H9 (cell line): ENCODE results near the gene LTB4R2. TPM values are rescaled to one million over a fixed set of nuclear protein-coding genes. Genes with fewer than 3 reads are reported as not detected.

Experiments
- DNase-seq: peaks from one replicate; pipeline ENCODE4 v3.0.0-alpha.2; 2017
- H2AFZ ChIP-seq: one replicate; pipeline ENCODE4 v1.6.1; 2013; ENCODE audit warnings: mild to moderate bottlenecking, low read length, control low read depth, moderate library complexity
- H2AK5ac ChIP-seq: 2 replicates; pipeline ENCODE4 v1.6.1; 2013; ENCODE audit warnings: low read length, control low read depth, mixed read lengths; ENCODE audit not compliant: insufficient read length
- H2BK120ac ChIP-seq: one replicate; pipeline ENCODE4 v1.6.1; 2013; ENCODE audit warnings: low read depth, mild to moderate bottlenecking, low read length, control low read depth, inconsistent platforms; ENCODE audit not compliant: poor library complexity, severe bottlenecking
- H2BK12ac ChIP-seq: 2 replicates; pipeline ENCODE4 v1.6.1; 2013; ENCODE audit warnings: low read length, control low read depth, mixed read lengths, low read depth; ENCODE audit not compliant: insufficient read length
- H2BK15ac ChIP-seq: 2 replicates; pipeline ENCODE4 v1.6.1; 2013; ENCODE audit warnings: low read depth, low read length, control low read depth
- H2BK20ac ChIP-seq: one replicate; pipeline ENCODE4 v1.6.1; 2013; ENCODE audit warnings: low read depth, mild to moderate bottlenecking, low read length, control low read depth, inconsistent platforms; ENCODE audit not compliant: poor library complexity, severe bottlenecking
- H2BK5ac ChIP-seq: 2 replicates; pipeline ENCODE4 v1.6.1; 2013; ENCODE audit warnings: low read length, control low read depth, mixed read lengths; ENCODE audit not compliant: insufficient read length
- H3K14ac ChIP-seq: 2 replicates; pipeline ENCODE4 v1.6.1; 2013; ENCODE audit warnings: low read length, control low read depth; ENCODE audit not compliant: insufficient read depth
- H3K18ac ChIP-seq: 2 replicates; pipeline ENCODE4 v1.6.1; 2013; ENCODE audit warnings: low read depth, mild to moderate bottlenecking, mixed read lengths, low read length, control low read depth; ENCODE audit not compliant: insufficient read length
- H3K23ac ChIP-seq: 2 replicates; pipeline ENCODE4 v1.6.1; 2013; ENCODE audit warnings: low read length, control low read depth, mixed read lengths, low read depth; ENCODE audit not compliant: insufficient read length
- H3K23me2 ChIP-seq: 2 replicates; pipeline ENCODE4 v1.6.1; 2013; ENCODE audit warnings: low read depth, mild to moderate bottlenecking, mixed read lengths, low read length, control low read depth; ENCODE audit not compliant: insufficient read length, poor library complexity, severe bottlenecking
- H3K27ac ChIP-seq: 2 replicates; pipeline ENCODE4 v1.5.1; 2013; ENCODE audit warnings: low read length, control low read depth, mixed read lengths, low read depth; ENCODE audit not compliant: insufficient read length
- H3K27me3 ChIP-seq: 2 replicates; pipeline ENCODE4 v1.6.1; 2013; ENCODE audit warnings: low read length, control low read depth, inconsistent platforms; ENCODE audit not compliant: insufficient read depth
- H3K4ac ChIP-seq: 2 replicates; pipeline ENCODE4 v1.6.1; 2013; ENCODE audit warnings: low read depth, mild to moderate bottlenecking, control low read depth, inconsistent platforms, low read length, moderate library complexity
- H3K4me1 ChIP-seq: 2 replicates; pipeline ENCODE4 v1.6.1; 2013; ENCODE audit warnings: low read length, control low read depth, inconsistent platforms; ENCODE audit not compliant: insufficient read depth
- H3K4me2 ChIP-seq: 2 replicates; pipeline ENCODE4 v1.6.1; 2013; ENCODE audit warnings: low read length, control low read depth, mixed read lengths; ENCODE audit not compliant: insufficient read length, insufficient read depth
- H3K56ac ChIP-seq: 2 replicates; pipeline ENCODE4 v1.6.1; 2013; ENCODE audit warnings: low read depth, mild to moderate bottlenecking, mixed read lengths, low read length, control low read depth; ENCODE audit not compliant: insufficient read length
- H3K79me1 ChIP-seq: 2 replicates; pipeline ENCODE4 v1.6.1; 2013; ENCODE audit warnings: low read depth, mild to moderate bottlenecking, moderate library complexity, low read length, control low read depth, inconsistent platforms; ENCODE audit not compliant: insufficient read depth, poor library complexity, severe bottlenecking
- H3K79me2 ChIP-seq: 2 replicates; pipeline ENCODE4 v1.6.1; 2013; ENCODE audit warnings: low read length, control low read depth, inconsistent platforms; ENCODE audit not compliant: insufficient read depth
- H3K9ac ChIP-seq: 2 replicates; pipeline ENCODE4 v1.6.1; 2013; ENCODE audit warnings: low read length, control low read depth, mixed read lengths; ENCODE audit not compliant: insufficient read length; ENCODE audit errors: extremely low read depth
- H3K9me3 ChIP-seq: one replicate; pipeline ENCODE4 v1.6.1; 2013; ENCODE audit warnings: low read depth, low read length, inconsistent platforms; ENCODE audit not compliant: control insufficient read depth
- H3T11ph ChIP-seq: one replicate; pipeline ENCODE4 v1.6.1; 2013; ENCODE audit warnings: mild to moderate bottlenecking, low read length, control low read depth, inconsistent platforms
- H4K20me1 ChIP-seq: one replicate; pipeline ENCODE4 v1.6.1; 2013; ENCODE audit not compliant: control insufficient read depth, insufficient read length, insufficient read depth
- H4K5ac ChIP-seq: 2 replicates; pipeline ENCODE4 v1.6.1; 2013; ENCODE audit warnings: low read depth, mild to moderate bottlenecking, mixed read lengths, low read length, control low read depth; ENCODE audit not compliant: insufficient read length
- H4K8ac ChIP-seq: replicated peaks from 2 replicates; pipeline ENCODE4 v1.6.1; 2013; ENCODE audit warnings: low read length, control low read depth, mixed read lengths, low read depth; ENCODE audit not compliant: insufficient read length
- H4K91ac ChIP-seq: 2 replicates; pipeline ENCODE4 v1.6.1; 2013; ENCODE audit warnings: low read depth, mild to moderate bottlenecking, moderate library complexity, mixed read lengths, low read length, control low read depth; ENCODE audit not compliant: insufficient read length
- H3K27ac Mint-ChIP-seq, 3 experiments: 2 replicates in 2 of 3; 3 replicates in 1 of 3; pipeline ENCODE4 v1.8.0; 2020 to 2021; ENCODE audit warnings: mixed read lengths in 3 of 3, mild to moderate bottlenecking in 1 of 3, moderate library complexity in 1 of 3
- H3K27me3 Mint-ChIP-seq: 2 replicates; pipeline ENCODE4 v1.8.0; 2021; ENCODE audit warnings: low read depth, mild to moderate bottlenecking, moderate library complexity, mixed read lengths
- H3K36me3 Mint-ChIP-seq, 3 experiments: 2 replicates in 2 of 3; 3 replicates in 1 of 3; pipeline ENCODE4 v1.8.0; 2020 to 2021; ENCODE audit warnings: low read depth in 3 of 3, mixed read lengths in 3 of 3; ENCODE audit not compliant: insufficient read depth in 1 of 3
- H3K4me1 Mint-ChIP-seq, 2 experiments: 2 replicates each; pipeline ENCODE4 v1.8.0; 2020; ENCODE audit warnings: mixed read lengths in 2 of 2
- H3K4me3 Mint-ChIP-seq, 2 experiments: 2 replicates in 1 of 2; 3 replicates in 1 of 2; pipeline ENCODE4 v1.8.0; 2020 to 2021; ENCODE audit warnings: mild to moderate bottlenecking in 2 of 2, mixed read lengths in 2 of 2, moderate library complexity in 1 of 2
- H3K9me3 Mint-ChIP-seq, 2 experiments: 2 replicates in 1 of 2; 3 replicates in 1 of 2; pipeline ENCODE4 v1.8.0; 2020; ENCODE audit warnings: mild to moderate bottlenecking in 2 of 2, mixed read lengths in 2 of 2, moderate library complexity in 1 of 2
- WGBS: extraction: QIAGEN DNeasy Blood & Tissue Kit; methylation state at CpG from one replicate; pipeline ENCODE4 v1.1.7; 2013; ENCODE audit warnings: missing lambda C conversion rate, low lambda C conversion rate, mixed read lengths; ENCODE audit not compliant: insufficient read length; ENCODE audit errors: extremely low coverage; 5-methylcytosine and 5-hydroxymethylcytosine counted together
- total RNA-seq: library from RNA; stranded (reverse); gene quantifications from 2 replicates; pipeline ENCODE4 v1.2.1, GENCODE V29; 2021
- TF ChIP-seq, protein P1 (sequence below): fragments of 200-600 bp; sonication (generic); conservative IDR thresholded peaks from 3 replicates; pipeline ENCODE4 v1.8.0; 2021; ENCODE audit warnings: antibody characterized with exemption, mild to moderate bottlenecking

LTB4R2 gene
- total RNA-seq, 1 experiment from 2014 or later, result 13.4 TPM

- no peak overlapping the region for H2BK15ac ChIP-seq
- no peak overlapping the region for H4K5ac ChIP-seq
- H3K4me2 ChIP-seq, result no peak overlapping the region
- no peak overlapping the region for H3K18ac ChIP-seq
- H3K56ac ChIP-seq, result no peak overlapping the region
- Mint-ChIP-seq H3K4me1 (peaks cover 13 to 14% of the 10 kb centered on the region in 2 experiments), H3K27me3 (no peaks in the 10 kb centered on the region; the same call in 1 of the 2 replicates), H3K4me3 (no peak overlapping the region; a peak in 1 of 5 replicates), H3K9me3 (no peaks in the 10 kb centered on the region), H3K36me3 (peaks cover 34 to 74% (median 64%) of the 10 kb centered on the region in 3 experiments), H3K27ac (no peak overlapping the region)
- H4K91ac ChIP-seq, result no peak overlapping the region
- no peak overlapping the region for H3K4ac ChIP-seq
- no peak overlapping the region for H2AK5ac ChIP-seq
- no peak overlapping the region for H2AFZ ChIP-seq
- no peak overlapping the region for H3K14ac ChIP-seq
- H3K79me1 ChIP-seq, result peaks cover 3% of the 10 kb centered on the region
- H3K27me3 ChIP-seq, result no peaks in the 10 kb centered on the region
- H3K23me2 ChIP-seq, result peaks cover 9% of the 10 kb centered on the region
- H3K4me1 ChIP-seq, result peaks cover 4% of the 10 kb centered on the region; the same call in 1 of the 2 replicates
- H3K27ac ChIP-seq, result no peak overlapping the region
- no peaks in the 10 kb centered on the region for H4K20me1 ChIP-seq
- no peak overlapping the region for H4K8ac ChIP-seq
- WGBS, result no CpG with 5 or more reads among the region's 11 CpGs
- no peak overlapping the region for H2BK5ac ChIP-seq
- no peak overlapping the region for H2BK12ac ChIP-seq
- no peak overlapping the region for H3T11ph ChIP-seq
- TF ChIP-seq, protein P1, sequence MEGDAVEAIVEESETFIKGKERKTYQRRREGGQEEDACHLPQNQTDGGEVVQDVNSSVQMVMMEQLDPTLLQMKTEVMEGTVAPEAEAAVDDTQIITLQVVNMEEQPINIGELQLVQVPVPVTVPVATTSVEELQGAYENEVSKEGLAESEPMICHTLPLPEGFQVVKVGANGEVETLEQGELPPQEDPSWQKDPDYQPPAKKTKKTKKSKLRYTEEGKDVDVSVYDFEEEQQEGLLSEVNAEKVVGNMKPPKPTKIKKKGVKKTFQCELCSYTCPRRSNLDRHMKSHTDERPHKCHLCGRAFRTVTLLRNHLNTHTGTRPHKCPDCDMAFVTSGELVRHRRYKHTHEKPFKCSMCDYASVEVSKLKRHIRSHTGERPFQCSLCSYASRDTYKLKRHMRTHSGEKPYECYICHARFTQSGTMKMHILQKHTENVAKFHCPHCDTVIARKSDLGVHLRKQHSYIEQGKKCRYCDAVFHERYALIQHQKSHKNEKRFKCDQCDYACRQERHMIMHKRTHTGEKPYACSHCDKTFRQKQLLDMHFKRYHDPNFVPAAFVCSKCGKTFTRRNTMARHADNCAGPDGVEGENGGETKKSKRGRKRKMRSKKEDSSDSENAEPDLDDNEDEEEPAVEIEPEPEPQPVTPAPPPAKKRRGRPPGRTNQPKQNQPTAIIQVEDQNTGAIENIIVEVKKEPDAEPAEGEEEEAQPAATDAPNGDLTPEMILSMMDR, result no peak
- no peaks in the 10 kb centered on the region for H3K9me3 ChIP-seq
- no peak overlapping the region for H3K9ac ChIP-seq
- H3K23ac ChIP-seq, result no peak overlapping the region
- DNase-seq, result no peak
- peaks cover 4% of the 10 kb centered on the region; the same call in 1 of the 2 replicates for H3K79me2 ChIP-seq
- H2BK120ac ChIP-seq, result no peak overlapping the region
- H2BK20ac ChIP-seq, result no peak overlapping the region
Measured at GRCh38 chr14:24304019-24304387, 5.9 kb upstream of the LTB4R2 start.
